ENCODE data around the gene ONECUT3. TPM values are rescaled to one million over a fixed set of nuclear protein-coding genes. Genes with fewer than 3 reads are reported as not detected.

The ONECUT3 gene
- total and polyA plus RNA-seq, 10 of the 15 experiments (the other 5 are each of a cell fraction or from before 2014, with no cell fraction given), result not detected

DNA sequence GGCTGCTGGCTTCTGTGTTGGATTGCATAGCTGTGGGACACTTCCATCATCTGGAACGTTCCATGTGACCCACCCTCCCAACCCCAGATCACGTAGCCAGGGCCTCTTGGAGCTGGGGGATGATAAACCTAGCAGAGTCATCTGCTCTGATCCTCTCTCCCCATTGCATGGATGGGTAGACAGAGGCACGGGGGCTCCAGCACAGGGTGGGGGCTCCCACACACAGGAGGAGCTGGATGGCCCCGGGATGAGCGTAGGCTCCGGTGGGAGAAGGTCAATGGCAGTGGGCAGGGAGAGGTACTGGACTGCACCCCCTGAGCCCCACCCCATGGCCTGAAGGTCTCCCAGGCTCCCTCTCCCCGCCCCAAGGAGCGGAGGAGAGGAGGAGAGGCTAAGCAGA, 33.4 kb downstream of the ONECUT3 start:
- DNase-seq (ENCODE audit: low read depth, low spot score), result no peak
- no peak for ATAC-seq
- Histone ChIP-seq H3K4me2 (ENCODE audit: control insufficient read depth, insufficient read depth) (no peak overlapping the region), H3K4me1 (ENCODE audit: control insufficient read depth, insufficient read depth, low read length) (no peaks in the 10 kb centered on the region), H2AFZ (ENCODE audit: control insufficient read depth, low read depth, low read length) (no peak overlapping the region), H3K27me3 (replicated peaks in 1 of 2; ENCODE audit: control insufficient read depth in 2 of 2, insufficient read depth in 2 of 2, low read length in 1 of 2) (no peaks in the 10 kb centered on the region; a peak in 1 of 4 replicates), H3K4me3 (no peak overlapping the region), H3K27ac (ENCODE audit: control insufficient read depth, insufficient read depth) (no peak overlapping the region), H3K9ac (ENCODE audit: control insufficient read depth, insufficient read depth, low read length) (no peak overlapping the region), H3K36me3 (ENCODE audit: control insufficient read depth in 2 of 2, insufficient read depth in 2 of 2, low read length in 1 of 2) (no peaks in the 10 kb centered on the region), H4K20me1 (ENCODE audit: control insufficient read depth, insufficient read depth) (no peaks in the 10 kb centered on the region), H3K79me2 (ENCODE audit: control insufficient read depth, insufficient read depth, low read length) (no peaks in the 10 kb centered on the region), H3K9me3 (replicated peaks; ENCODE audit: control insufficient read depth, insufficient read depth, low read length) (peaks cover 2% of the 10 kb centered on the region; the same call in 1 of the 3 replicates)
- RAD21 ChIA-PET (ENCODE audit: unreplicated experiment), result no interaction called here
- WGBS (ENCODE audit: insufficient coverage, insufficient replicate concordance, low lambda C conversion rate, missing lambda C conversion rate), result 41% methylated on average over 8 of the region's 8 CpGs
- TF ChIP-seq TAF1 (IDR thresholded peaks at IDR 0.05; ENCODE audit: borderline replicate concordance, low read depth, low read length) (no peak), MAX (IDR thresholded peaks at IDR 0.05; ENCODE audit: low read depth, low read length) (no peak), YBX1 (IDR thresholded peaks at IDR 0.05) (no peak), NR2F1 (conservative IDR thresholded peaks at IDR 0.05) (no peak), HDAC6 (IDR thresholded peaks at IDR 0.05; ENCODE audit: unreplicated experiment) (no peak), USF2 (IDR thresholded peaks at IDR 0.05; ENCODE audit: borderline replicate concordance, low read depth, low read length) (no peak), CBFB (IDR thresholded peaks at IDR 0.05; ENCODE audit: low read depth) (no peak), CREM (IDR thresholded peaks at IDR 0.05; ENCODE audit: low read depth) (no peak), CHD2 (IDR thresholded peaks at IDR 0.05; ENCODE audit: borderline replicate concordance, low read depth, low read length) (no peak), ZBTB40 (IDR thresholded peaks at IDR 0.05; ENCODE audit: borderline replicate concordance) (no peak)
- TF ChIP-seq, protein P1, sequence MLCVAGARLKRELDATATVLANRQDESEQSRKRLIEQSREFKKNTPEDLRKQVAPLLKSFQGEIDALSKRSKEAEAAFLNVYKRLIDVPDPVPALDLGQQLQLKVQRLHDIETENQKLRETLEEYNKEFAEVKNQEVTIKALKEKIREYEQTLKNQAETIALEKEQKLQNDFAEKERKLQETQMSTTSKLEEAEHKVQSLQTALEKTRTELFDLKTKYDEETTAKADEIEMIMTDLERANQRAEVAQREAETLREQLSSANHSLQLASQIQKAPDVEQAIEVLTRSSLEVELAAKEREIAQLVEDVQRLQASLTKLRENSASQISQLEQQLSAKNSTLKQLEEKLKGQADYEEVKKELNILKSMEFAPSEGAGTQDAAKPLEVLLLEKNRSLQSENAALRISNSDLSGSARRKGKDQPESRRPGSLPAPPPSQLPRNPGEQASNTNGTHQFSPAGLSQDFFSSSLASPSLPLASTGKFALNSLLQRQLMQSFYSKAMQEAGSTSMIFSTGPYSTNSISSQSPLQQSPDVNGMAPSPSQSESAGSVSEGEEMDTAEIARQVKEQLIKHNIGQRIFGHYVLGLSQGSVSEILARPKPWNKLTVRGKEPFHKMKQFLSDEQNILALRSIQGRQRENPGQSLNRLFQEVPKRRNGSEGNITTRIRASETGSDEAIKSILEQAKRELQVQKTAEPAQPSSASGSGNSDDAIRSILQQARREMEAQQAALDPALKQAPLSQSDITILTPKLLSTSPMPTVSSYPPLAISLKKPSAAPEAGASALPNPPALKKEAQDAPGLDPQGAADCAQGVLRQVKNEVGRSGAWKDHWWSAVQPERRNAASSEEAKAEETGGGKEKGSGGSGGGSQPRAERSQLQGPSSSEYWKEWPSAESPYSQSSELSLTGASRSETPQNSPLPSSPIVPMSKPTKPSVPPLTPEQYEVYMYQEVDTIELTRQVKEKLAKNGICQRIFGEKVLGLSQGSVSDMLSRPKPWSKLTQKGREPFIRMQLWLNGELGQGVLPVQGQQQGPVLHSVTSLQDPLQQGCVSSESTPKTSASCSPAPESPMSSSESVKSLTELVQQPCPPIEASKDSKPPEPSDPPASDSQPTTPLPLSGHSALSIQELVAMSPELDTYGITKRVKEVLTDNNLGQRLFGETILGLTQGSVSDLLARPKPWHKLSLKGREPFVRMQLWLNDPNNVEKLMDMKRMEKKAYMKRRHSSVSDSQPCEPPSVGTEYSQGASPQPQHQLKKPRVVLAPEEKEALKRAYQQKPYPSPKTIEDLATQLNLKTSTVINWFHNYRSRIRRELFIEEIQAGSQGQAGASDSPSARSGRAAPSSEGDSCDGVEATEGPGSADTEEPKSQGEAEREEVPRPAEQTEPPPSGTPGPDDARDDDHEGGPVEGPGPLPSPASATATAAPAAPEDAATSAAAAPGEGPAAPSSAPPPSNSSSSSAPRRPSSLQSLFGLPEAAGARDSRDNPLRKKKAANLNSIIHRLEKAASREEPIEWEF (IDR thresholded peaks at IDR 0.05; ENCODE audit: insufficient replicate concordance, low read depth, low read length), result no peak
- SMC1A ChIA-PET (ENCODE audit: uncharacterized antibody, unreplicated experiment), result no interaction called here
- CTCF ChIA-PET, result interaction anchor here (1.8 kb wide), 1 partner anchor 240 kb away, joined by 4 read pairs; no protein-coding TSS in a partner anchor
- no peak for FAIRE-seq
- in situ Hi-C loops (cut with MboI) (no loop called here), intact Hi-C loops (cut with micrococcal nuclease; ENCODE audit: unreplicated experiment) (no loop called here)
- POLR2A ChIA-PET, result no interaction called here
- BruUV-seq (replicated peaks), result no TSS peak
